Suprapubic skin (tissue), 4 donors: Measurements from ENCODE around the gene PDE4D.

Experiments used
- CTCF ChIP-seq, 2 donors: fragments of 200-600 bp in 1 of 2; fragments of 450-650 bp in 1 of 2; sonication (generic) in 1 of 2; IDR thresholded peaks; one replicate each; pipeline ENCODE4 v1.5.1; 2016 to 2019; ENCODE audit warnings: antibody characterized with exemption in 2 of 2, mild to moderate bottlenecking in 1 of 2, moderate library complexity in 1 of 2
- POLR2A ChIP-seq, 2 donors: fragments of 450-650 bp; IDR thresholded peaks; one replicate each; pipeline ENCODE4 v1.6.1; 2017; ENCODE audit warnings: antibody characterized with exemption in 2 of 2, mild to moderate bottlenecking in 2 of 2, moderate library complexity in 2 of 2
- POLR2AphosphoS5 ChIP-seq, 3 donors: sonication (generic); formaldehyde crosslinking; IDR thresholded peaks; one replicate each; pipeline ENCODE4 v1.6.1; 2017; ENCODE audit warnings: antibody characterized with exemption in 3 of 3

- TF ChIP-seq POLR2AphosphoS5 (IDR thresholded peaks at IDR 0.05) (no peak), POLR2A (IDR thresholded peaks at IDR 0.05) (no peak), CTCF (IDR thresholded peaks at IDR 0.05) (no peak)
Measured at GRCh38 chr5:58937031-58937681, 956.4 kb downstream of the PDE4D start.
